Measurements from ENCODE around the gene FURIN. TPM values are rescaled to one million over a fixed set of nuclear protein-coding genes. Genes with fewer than 3 reads are reported as not detected.
"Not testable (repeated sequence)": the region's sequence is repeated elsewhere in the genome, so short reads cannot be mapped to it uniquely, and the experiment has no call there.

FURIN gene
- total and polyA plus RNA-seq, 12 donors: 29.5 to 82.5 (median 40.9) TPM

- Histone ChIP-seq H3K4me3 (no peak overlapping the region), H3K9me3 (no peaks in the 10 kb centered on the region), H3K36me3 (no peaks in the 10 kb centered on the region), H3K4me1 (peaks cover 0 to 38% (median 17%) of the 10 kb centered on the region in 9 donors), H3K27me3 (no peaks in the 10 kb centered on the region), H3K27ac (no peak overlapping the region)
- DNase-seq: no peak
- TF ChIP-seq CTCF (IDR thresholded peaks at IDR 0.05): no peak
- no peak for ATAC-seq
- intact Hi-C loops (cut with DNase I): no loop called here
- 87 to 88% methylated on average over 8 of the region's 8 CpGs for WGBS, 2 donors
These were observed 46.0 kb upstream of the FURIN start for GRCh38 chr15:90822204-90822955.

GRCh38 chr15:90823455-90823974 is 44.9 kb upstream of the FURIN start:
- Histone ChIP-seq H3K27ac (peak overlapping the region in 1 of 10 donors; percentile 14), H3K9me3 (no peaks in the 10 kb centered on the region), H3K4me3 (no peak overlapping the region), H3K27me3 (no peaks in the 10 kb centered on the region), H3K36me3 (no peaks in the 10 kb centered on the region), H3K4me1 (peaks cover 0 to 28% (median 12%) of the 10 kb centered on the region in 9 donors)
- intact Hi-C loops (cut with DNase I): no loop called here
- no peak for TF ChIP-seq CTCF (IDR thresholded peaks at IDR 0.05)
- WGBS, 2 donors: 90 to 95% methylated on average over 7 of the region's 7 CpGs
- ATAC-seq (no peak), DNase-seq (no peak)

- 91 to 96% methylated on average over 46 to 49 of the region's 49 CpGs for WGBS, 2 donors
- peaks cover 0 to 27% (median 0%) of the 10 kb centered on the region in 9 donors for H3K4me1 ChIP-seq
- intact Hi-C loops (cut with DNase I); H3K27ac ChIP-seq; H3K36me3 ChIP-seq; ATAC-seq; H3K4me3 ChIP-seq; DNase-seq; H3K27me3 ChIP-seq; H3K9me3 ChIP-seq: not testable (repeated sequence)
These were observed 43.1 kb upstream of the FURIN start for GRCh38 chr15:90825115-90825899.

- DNase-seq; H3K36me3 ChIP-seq; ATAC-seq; H3K27ac ChIP-seq; H3K27me3 ChIP-seq; H3K4me3 ChIP-seq; intact Hi-C loops (cut with DNase I); H3K9me3 ChIP-seq: not testable (repeated sequence)
- 91 to 93% methylated on average over 25 to 26 of the region's 26 CpGs for WGBS, 2 donors
- H3K4me1 ChIP-seq: peaks cover 0 to 37% (median 0%) of the 10 kb centered on the region in 9 donors
These were observed 42.0 kb upstream of the FURIN start for GRCh38 chr15:90826206-90826885.

- WGBS, 2 donors: 91 to 92% methylated on average over 20 of the region's 20 CpGs
- no peaks in the 10 kb centered on the region for H3K27me3 ChIP-seq
- no peaks in the 10 kb centered on the region for H3K36me3 ChIP-seq
- TF ChIP-seq CTCF (IDR thresholded peaks at IDR 0.05): no peak
- ATAC-seq (no peak), DNase-seq (no peak)
- peaks cover 0 to 39% (median 0%) of the 10 kb centered on the region in 9 donors for H3K4me1 ChIP-seq
- H3K9me3 ChIP-seq: no peaks in the 10 kb centered on the region
- H3K27ac ChIP-seq: no peak overlapping the region
- H3K4me3 ChIP-seq: no peak overlapping the region
- intact Hi-C loops (cut with DNase I): no loop called here
These were observed 41.4 kb upstream of the FURIN start for GRCh38 chr15:90826886-90827435.

Measured in heart right ventricle (tissue), 16 donors.